GM12864 (cell line): Measurements from ENCODE around the gene DCC.

Experiments
- DNase-seq: peaks from one replicate; pipeline ENCODE4 v3.0.0-alpha.2; 2011; ENCODE audit warnings: low read depth
- H3K4me3 ChIP-seq: 2 replicates; pipeline ENCODE4 v1.5.1; 2011; ENCODE audit warnings: mild to moderate bottlenecking, low read depth, low read length, control low read depth
- TF ChIP-seq, protein P1 (sequence below): IDR thresholded peaks from 2 replicates; pipeline ENCODE4 v1.5.1; 2011; ENCODE audit warnings: low read depth, mild to moderate bottlenecking, moderate library complexity, low read length, control low read depth, inconsistent platforms; ENCODE audit errors: missing control alignments

DCC gene

DNA sequence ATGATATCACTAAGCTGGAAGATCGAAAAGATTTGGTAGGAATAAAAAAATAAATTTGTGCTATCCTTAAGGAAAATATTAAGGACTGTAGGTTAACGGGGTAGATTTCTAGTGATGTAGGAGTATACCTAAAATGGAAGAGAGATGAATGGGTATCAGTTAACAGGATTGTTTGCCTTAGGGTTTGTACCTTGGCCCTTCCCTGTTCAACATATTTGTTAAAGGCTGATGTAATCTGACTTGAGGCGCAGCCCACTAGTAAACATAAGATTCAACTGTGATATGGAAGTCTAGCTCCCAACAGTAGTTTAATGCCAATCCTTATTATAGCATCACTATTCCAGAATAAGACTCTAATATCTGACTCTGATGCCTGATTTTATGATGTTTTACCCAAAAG lies 685.2 kb downstream of the DCC start:
- DNase-seq = no peak
- H3K4me3 ChIP-seq = no peak overlapping the region
- TF ChIP-seq, protein P1, sequence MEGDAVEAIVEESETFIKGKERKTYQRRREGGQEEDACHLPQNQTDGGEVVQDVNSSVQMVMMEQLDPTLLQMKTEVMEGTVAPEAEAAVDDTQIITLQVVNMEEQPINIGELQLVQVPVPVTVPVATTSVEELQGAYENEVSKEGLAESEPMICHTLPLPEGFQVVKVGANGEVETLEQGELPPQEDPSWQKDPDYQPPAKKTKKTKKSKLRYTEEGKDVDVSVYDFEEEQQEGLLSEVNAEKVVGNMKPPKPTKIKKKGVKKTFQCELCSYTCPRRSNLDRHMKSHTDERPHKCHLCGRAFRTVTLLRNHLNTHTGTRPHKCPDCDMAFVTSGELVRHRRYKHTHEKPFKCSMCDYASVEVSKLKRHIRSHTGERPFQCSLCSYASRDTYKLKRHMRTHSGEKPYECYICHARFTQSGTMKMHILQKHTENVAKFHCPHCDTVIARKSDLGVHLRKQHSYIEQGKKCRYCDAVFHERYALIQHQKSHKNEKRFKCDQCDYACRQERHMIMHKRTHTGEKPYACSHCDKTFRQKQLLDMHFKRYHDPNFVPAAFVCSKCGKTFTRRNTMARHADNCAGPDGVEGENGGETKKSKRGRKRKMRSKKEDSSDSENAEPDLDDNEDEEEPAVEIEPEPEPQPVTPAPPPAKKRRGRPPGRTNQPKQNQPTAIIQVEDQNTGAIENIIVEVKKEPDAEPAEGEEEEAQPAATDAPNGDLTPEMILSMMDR = no peak

DNA sequence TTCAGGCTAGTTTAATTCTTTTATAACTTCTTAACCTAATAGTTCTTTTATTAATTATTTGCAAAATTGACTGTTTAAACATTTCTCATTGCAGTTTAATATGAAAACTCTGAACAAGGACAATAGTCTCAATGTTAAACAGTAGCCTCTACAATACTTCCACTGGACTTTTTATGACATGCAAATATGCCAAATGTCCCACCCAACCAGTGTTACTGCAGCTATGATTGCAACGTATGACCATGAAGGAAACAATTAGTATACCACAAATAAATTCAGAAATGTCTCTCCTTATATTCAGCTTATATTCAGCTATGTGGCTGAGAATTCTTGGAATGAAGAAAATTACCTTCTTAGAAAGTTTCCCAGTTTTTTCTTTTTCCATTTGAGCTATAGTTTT lies 688.6 kb downstream of the DCC start:
- H3K4me3 ChIP-seq = no peak overlapping the region
- TF ChIP-seq, protein P1 = no peak
- DNase-seq = no peak

DNA sequence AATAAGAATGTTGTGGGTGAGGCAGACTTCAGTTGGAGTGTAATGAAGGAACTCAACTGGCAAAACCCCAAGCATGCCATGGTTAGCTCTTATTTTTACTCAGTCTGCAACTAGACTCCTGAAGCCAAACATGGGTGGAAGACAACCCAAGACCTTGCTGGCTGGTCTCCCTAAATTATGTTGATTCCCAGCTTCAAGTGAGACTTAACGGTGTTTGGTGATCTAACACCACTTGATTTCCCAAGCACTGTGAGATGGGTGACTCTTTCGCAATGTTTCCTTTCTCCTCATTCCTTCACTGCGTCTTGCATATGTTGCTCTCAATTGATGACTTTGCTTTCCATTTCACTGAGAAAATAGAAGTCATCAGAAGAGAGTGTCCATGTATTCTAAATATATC lies 693.1 kb downstream of the DCC start:
- no peak overlapping the region for H3K4me3 ChIP-seq
- TF ChIP-seq, protein P1 = no peak
- DNase-seq = no peak

- TF ChIP-seq, protein P1 = no peak
These were observed 698.6 kb downstream of the DCC start for GRCh38 chr18:53038608-53039007.

DNA sequence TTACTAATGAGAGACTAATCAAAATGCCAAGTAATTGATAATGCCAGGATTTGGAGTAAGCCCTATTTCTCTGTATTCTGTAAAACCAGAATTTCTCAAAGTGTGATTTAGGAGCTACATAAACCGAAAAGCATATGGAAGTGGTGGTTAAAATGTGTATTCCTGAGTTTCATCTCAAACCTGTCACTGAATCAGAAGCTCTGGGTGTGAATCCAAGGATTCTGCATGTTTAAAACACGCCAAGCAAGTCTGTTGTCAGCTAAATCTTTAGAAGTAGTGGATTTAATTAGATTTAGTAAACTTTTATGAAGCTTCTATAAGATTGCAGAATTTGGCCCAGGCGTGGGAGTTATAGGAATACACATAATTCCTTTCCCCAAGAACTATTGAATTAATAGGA lies 700.3 kb downstream of the DCC start:
- TF ChIP-seq, protein P1 = no peak
- H3K4me3 ChIP-seq = no peak overlapping the region
- DNase-seq = no peak

More at GRCh38 chr18:53038608-53039007, 698.6 kb downstream of the DCC start:
- H3K4me3 ChIP-seq = no peak overlapping the region
- no peak for DNase-seq

DNA sequence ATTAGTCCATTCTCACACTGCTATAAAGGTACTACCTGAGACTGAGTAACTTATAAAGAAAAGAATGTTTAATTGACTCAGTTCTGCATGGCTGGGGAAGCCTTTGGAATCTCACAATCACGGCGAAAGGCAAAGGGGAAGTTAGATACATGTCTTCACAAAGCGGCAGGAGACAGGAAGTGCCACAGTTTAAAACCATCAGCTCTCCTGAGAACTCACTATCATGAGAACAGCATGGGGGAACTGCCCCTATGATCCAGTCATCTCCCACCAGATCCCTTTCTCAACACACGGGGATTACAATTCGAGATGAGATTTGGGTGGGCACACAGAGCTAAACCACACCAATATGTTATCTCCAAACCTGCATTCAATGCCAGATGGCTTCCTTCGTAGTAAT lies 716.1 kb downstream of the DCC start:
- DNase-seq = no peak
- H3K4me3 ChIP-seq = no peak overlapping the region
- TF ChIP-seq, protein P1 = no peak

DNA sequence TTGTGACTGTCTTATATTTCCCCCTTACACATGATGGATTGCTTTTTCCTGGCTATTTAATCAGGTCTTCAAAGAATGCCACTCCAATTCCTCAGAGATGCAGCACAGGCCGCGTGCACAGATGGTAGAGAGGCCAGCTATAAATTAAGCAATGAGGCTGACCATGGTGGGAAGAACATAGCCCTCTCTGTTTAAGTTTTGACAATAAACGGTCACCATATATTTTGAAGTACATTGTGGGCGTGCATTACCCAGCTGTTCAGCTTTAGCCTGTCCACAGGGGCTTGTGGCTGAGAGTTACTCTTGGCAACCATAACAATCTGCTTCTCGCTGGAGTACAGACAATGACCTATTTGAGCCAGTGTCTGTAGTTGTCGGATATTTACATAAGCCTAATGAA lies 730.8 kb downstream of the DCC start:
- no peak for DNase-seq
- TF ChIP-seq, protein P1 = no peak
- H3K4me3 ChIP-seq = no peak overlapping the region
